Fibroblast of lung (primary cell): ENCODE data around the gene SLX9.

Experiments used
- EZH2 ChIP-seq: IDR thresholded peaks from 2 replicates; pipeline ENCODE4 v1.5.1; 2012; ENCODE audit warnings: low read length, control low read depth, mild to moderate bottlenecking; ENCODE audit errors: missing control alignments
- TF ChIP-seq, protein P1 (sequence below), 2 donors: IDR thresholded peaks in 1 of 2; conservative IDR thresholded peaks in 1 of 2; 1 replicate in 1 of 2; 2 replicates in 1 of 2; pipeline ENCODE4 v1.5.1; 2011 to 2012; ENCODE audit warnings: low read length in 2 of 2, control low read depth in 1 of 2, inconsistent platforms in 1 of 2, low read depth in 1 of 2, mild to moderate bottlenecking in 1 of 2

DNA sequence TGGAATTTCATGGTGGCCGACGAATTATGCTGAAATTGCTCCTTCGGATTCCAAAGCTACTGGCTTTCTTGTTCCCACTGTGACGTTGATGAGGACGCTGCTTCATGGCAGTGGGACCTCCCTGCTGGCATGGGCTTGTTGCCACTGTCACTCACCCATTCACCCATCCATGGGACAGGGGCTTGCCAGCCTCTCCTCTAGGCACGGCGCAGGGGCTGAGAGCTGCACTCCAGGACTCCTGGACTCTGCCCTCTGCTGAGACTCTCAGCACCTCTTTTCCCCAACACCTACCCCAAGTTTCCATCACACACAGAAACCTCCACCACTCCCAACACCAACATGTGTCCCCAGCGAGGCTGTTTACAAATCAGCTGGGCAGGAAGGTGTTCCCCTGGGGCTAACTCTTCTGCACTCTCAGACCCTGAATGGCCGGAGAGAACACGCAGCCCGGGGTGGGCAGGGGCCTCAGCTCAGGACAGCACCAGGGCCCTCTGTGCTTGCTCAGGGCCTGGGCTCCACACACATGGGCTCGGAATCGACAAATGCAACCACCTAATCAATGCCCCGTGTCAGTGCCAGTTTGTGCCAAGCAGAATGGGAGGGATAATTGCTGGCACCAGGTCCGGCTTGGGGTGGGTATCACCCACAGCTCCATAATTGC, 22.3 kb upstream of the SLX9 start:
- TF ChIP-seq, protein P1, sequence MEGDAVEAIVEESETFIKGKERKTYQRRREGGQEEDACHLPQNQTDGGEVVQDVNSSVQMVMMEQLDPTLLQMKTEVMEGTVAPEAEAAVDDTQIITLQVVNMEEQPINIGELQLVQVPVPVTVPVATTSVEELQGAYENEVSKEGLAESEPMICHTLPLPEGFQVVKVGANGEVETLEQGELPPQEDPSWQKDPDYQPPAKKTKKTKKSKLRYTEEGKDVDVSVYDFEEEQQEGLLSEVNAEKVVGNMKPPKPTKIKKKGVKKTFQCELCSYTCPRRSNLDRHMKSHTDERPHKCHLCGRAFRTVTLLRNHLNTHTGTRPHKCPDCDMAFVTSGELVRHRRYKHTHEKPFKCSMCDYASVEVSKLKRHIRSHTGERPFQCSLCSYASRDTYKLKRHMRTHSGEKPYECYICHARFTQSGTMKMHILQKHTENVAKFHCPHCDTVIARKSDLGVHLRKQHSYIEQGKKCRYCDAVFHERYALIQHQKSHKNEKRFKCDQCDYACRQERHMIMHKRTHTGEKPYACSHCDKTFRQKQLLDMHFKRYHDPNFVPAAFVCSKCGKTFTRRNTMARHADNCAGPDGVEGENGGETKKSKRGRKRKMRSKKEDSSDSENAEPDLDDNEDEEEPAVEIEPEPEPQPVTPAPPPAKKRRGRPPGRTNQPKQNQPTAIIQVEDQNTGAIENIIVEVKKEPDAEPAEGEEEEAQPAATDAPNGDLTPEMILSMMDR (conservative IDR thresholded peaks at IDR 0.05 in 1 of 2, IDR thresholded peaks at IDR 0.05 in 1 of 2; ENCODE audit: low read depth in 1 of 2, low read length in 2 of 2) = no peak
- no peak for TF ChIP-seq EZH2
